Erythroblast (primary cell): ENCODE results near the gene TBX2.

Experiments
- DNase-seq, 2 experiments: peaks; one replicate each; lab custom pipeline; 2025; lab: John Stamatoyannopoulos, UW
- GATA1 ChIP-seq: IDR thresholded peaks from 2 replicates; pipeline ENCODE4 v1.6.1; 2011; ENCODE audit warnings: low read depth, mild to moderate bottlenecking, control low read depth, low read length, moderate library complexity
- POLR2A ChIP-seq: IDR thresholded peaks from 2 replicates; pipeline ENCODE4 v1.6.1; 2011; ENCODE audit warnings: mild to moderate bottlenecking, low read length

TBX2 gene

GRCh38 chr17:61363601-61364462 lies 35.8 kb upstream of the TBX2 start:
- no peak for DNase-seq
- TF ChIP-seq POLR2A, result no peak
- TF ChIP-seq GATA1, result no peak

- no peak for TF ChIP-seq GATA1
- TF ChIP-seq POLR2A, result no peak
- DNase-seq, result no peak
Observed at GRCh38 chr17:61364463-61364846, 35.2 kb upstream of the TBX2 start.

- DNase-seq, result no peak
- TF ChIP-seq GATA1 (no peak), POLR2A (no peak)
Observed at GRCh38 chr17:61366076-61366714, 33.4 kb upstream of the TBX2 start.

GRCh38 chr17:61366715-61367413 lies 32.8 kb upstream of the TBX2 start:
- TF ChIP-seq GATA1, result no peak
- no peak for TF ChIP-seq POLR2A
- no peak for DNase-seq

GRCh38 chr17:61368049-61368831 lies 31.4 kb upstream of the TBX2 start:
- TF ChIP-seq GATA1 (no peak), POLR2A (no peak)
- no peak for DNase-seq

GRCh38 chr17:61368832-61369450 lies 30.7 kb upstream of the TBX2 start:
- DNase-seq, result no peak
- no peak for TF ChIP-seq POLR2A
- TF ChIP-seq GATA1, result no peak

GRCh38 chr17:61369751-61370150 lies 29.9 kb upstream of the TBX2 start:
- no peak for DNase-seq
- TF ChIP-seq GATA1 (no peak), POLR2A (no peak)

- TF ChIP-seq GATA1, result no peak
- TF ChIP-seq POLR2A, result no peak
- DNase-seq, result no peak
Observed at GRCh38 chr17:61371179-61371578, 28.5 kb upstream of the TBX2 start.

- DNase-seq, result no peak
- TF ChIP-seq GATA1 (no peak), POLR2A (no peak)
Observed at GRCh38 chr17:61371606-61372005, 28.0 kb upstream of the TBX2 start.

- TF ChIP-seq GATA1, result no peak
- TF ChIP-seq POLR2A, result no peak
- no peak for DNase-seq
Observed at GRCh38 chr17:61372436-61372835, 27.2 kb upstream of the TBX2 start.

- no peak for DNase-seq
- TF ChIP-seq GATA1 (no peak), POLR2A (no peak)
Observed at GRCh38 chr17:61376931-61377838, 22.5 kb upstream of the TBX2 start.
